ENCODE results near the gene DCLK3. TPM values are rescaled to one million over a fixed set of nuclear protein-coding genes. Genes with fewer than 3 reads are reported as not detected.

The DCLK3 gene
- total RNA-seq, 2 donors from 2014 or later, result 0.80 TPM; not detected in 1

- Histone ChIP-seq H3K27ac (no peak overlapping the region), H3K27me3 (replicated peaks; ENCODE audit: insufficient read depth) (no peaks in the 10 kb centered on the region), H3K36me3 (no peaks in the 10 kb centered on the region), H3K4me3 (no peak overlapping the region), H3K4me1 (replicated peaks) (no peaks in the 10 kb centered on the region), H3K9me3 (no peaks in the 10 kb centered on the region)
- TF ChIP-seq POLR2AphosphoS5 (IDR thresholded peaks at IDR 0.05) (no peak), CTCF (IDR thresholded peaks at IDR 0.05) (no peak), POLR2A (IDR thresholded peaks at IDR 0.05) (no peak)
- intact Hi-C loops (cut with DNase I), result no loop called here
- DNase-seq (ENCODE audit: low spot score), result no peak
These were observed 77.8 kb downstream of the DCLK3 start for GRCh38 chr3:36686516-36686915.

GRCh38 chr3:36681867-36682266 lies 82.5 kb downstream of the DCLK3 start:
- TF ChIP-seq CTCF (IDR thresholded peaks at IDR 0.05), result no peak
- no peak for TF ChIP-seq POLR2AphosphoS5 (IDR thresholded peaks at IDR 0.05)
- no peak for TF ChIP-seq POLR2A (IDR thresholded peaks at IDR 0.05)
- 88% methylated on average over 1 of the region's 1 CpG for WGBS
- intact Hi-C loops (cut with DNase I), result no loop called here
- no peaks in the 10 kb centered on the region for H3K4me1 ChIP-seq (replicated peaks)
- DNase-seq (ENCODE audit: low spot score), result no peak
- H3K9me3 ChIP-seq, result no peaks in the 10 kb centered on the region
- H3K36me3 ChIP-seq, result no peaks in the 10 kb centered on the region
- H3K4me3 ChIP-seq, result no peak overlapping the region
- H3K27me3 ChIP-seq (replicated peaks; ENCODE audit: insufficient read depth), result no peaks in the 10 kb centered on the region
- no peak overlapping the region for H3K27ac ChIP-seq

GRCh38 chr3:36680952-36681351 lies 83.4 kb downstream of the DCLK3 start:
- no peaks in the 10 kb centered on the region for H3K36me3 ChIP-seq
- intact Hi-C loops (cut with DNase I), result no loop called here
- TF ChIP-seq POLR2A (IDR thresholded peaks at IDR 0.05), result no peak
- TF ChIP-seq CTCF (IDR thresholded peaks at IDR 0.05), result no peak
- TF ChIP-seq POLR2AphosphoS5 (IDR thresholded peaks at IDR 0.05), result no peak
- H3K27me3 ChIP-seq (replicated peaks; ENCODE audit: insufficient read depth), result no peaks in the 10 kb centered on the region
- no peak overlapping the region for H3K27ac ChIP-seq
- no peak overlapping the region for H3K4me3 ChIP-seq
- no peak for DNase-seq (ENCODE audit: low spot score)
- H3K4me1 ChIP-seq (replicated peaks), result no peaks in the 10 kb centered on the region
- WGBS, result 78% methylated on average over 3 of the region's 3 CpGs
- no peaks in the 10 kb centered on the region for H3K9me3 ChIP-seq

- Histone ChIP-seq H3K27ac (no peak overlapping the region), H3K27me3 (replicated peaks; ENCODE audit: insufficient read depth) (no peaks in the 10 kb centered on the region), H3K9me3 (no peaks in the 10 kb centered on the region), H3K36me3 (no peaks in the 10 kb centered on the region), H3K4me3 (no peak overlapping the region), H3K4me1 (replicated peaks) (no peaks in the 10 kb centered on the region)
- DNase-seq (ENCODE audit: low spot score), result no peak
- TF ChIP-seq POLR2AphosphoS5 (IDR thresholded peaks at IDR 0.05), result no peak
- TF ChIP-seq CTCF (IDR thresholded peaks at IDR 0.05), result no peak
- TF ChIP-seq POLR2A (IDR thresholded peaks at IDR 0.05), result no peak
- 77% methylated on average over 1 of the region's 1 CpG for WGBS
- intact Hi-C loops (cut with DNase I), result no loop called here
These were observed 84.8 kb downstream of the DCLK3 start for GRCh38 chr3:36679384-36680200.

Data from prostate gland (tissue), 2 donors.